Activated gamma-delta T cell treated with anti-CD3 and anti-CD28 coated beads, Interleukin-2, amount 50 U/mL, for 16 hours (primary cell): ENCODE measurements around the gene ZDHHC14.
"Not testable (repeated sequence)": the region's sequence is repeated elsewhere in the genome, so short reads cannot be mapped to it uniquely, and the experiment has no call there.

Source experiments
- DNase-seq: peaks from one replicate; pipeline ENCODE4 v3.0.0-alpha.2; 2020; ENCODE audit warnings: low read depth

The ZDHHC14 gene

DNA sequence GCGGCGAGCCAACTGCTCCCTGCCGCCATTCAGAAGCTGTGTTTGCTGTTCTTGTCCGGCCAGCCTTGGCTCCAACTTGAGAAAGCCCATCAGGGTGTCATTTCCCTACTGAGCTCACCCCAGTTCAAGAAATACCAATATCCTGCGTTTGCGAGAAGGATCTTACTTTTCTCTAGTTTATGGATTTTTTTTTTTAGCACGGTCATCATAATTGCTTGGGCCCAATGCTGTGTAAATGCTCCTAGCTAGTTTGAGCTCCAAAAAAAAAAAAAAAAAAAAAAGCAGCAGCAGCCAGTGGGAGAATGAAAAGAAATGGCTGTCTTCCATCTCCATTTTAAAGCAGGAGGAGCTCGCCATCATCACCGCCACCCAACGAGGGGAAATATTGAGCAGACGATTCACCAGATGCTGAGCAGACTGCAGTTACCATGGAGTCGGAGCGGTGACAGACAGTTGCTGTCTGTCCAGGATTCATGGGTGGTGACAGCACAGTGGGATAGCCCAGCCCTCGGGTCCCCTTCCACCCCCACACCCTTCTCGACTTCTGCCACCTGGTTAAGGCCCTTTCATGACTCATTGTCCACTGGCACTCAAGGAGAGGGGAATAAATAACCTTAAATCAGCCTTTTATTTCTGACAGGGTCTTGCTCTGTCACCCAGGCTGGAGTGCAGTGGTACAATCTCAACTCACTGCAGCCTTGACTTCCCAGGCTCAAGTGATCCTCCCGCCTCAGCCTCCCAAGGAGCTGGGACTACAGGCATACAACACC, 309.6 kb downstream of the ZDHHC14 start:
- no peak for DNase-seq

- DNase-seq, result not testable (repeated sequence)
These were observed 310.6 kb downstream of the ZDHHC14 start for GRCh38 chr6:157691621-157692020.

GRCh38 chr6:157693867-157694266, 312.9 kb downstream of the ZDHHC14 start:
- no peak for DNase-seq

DNA sequence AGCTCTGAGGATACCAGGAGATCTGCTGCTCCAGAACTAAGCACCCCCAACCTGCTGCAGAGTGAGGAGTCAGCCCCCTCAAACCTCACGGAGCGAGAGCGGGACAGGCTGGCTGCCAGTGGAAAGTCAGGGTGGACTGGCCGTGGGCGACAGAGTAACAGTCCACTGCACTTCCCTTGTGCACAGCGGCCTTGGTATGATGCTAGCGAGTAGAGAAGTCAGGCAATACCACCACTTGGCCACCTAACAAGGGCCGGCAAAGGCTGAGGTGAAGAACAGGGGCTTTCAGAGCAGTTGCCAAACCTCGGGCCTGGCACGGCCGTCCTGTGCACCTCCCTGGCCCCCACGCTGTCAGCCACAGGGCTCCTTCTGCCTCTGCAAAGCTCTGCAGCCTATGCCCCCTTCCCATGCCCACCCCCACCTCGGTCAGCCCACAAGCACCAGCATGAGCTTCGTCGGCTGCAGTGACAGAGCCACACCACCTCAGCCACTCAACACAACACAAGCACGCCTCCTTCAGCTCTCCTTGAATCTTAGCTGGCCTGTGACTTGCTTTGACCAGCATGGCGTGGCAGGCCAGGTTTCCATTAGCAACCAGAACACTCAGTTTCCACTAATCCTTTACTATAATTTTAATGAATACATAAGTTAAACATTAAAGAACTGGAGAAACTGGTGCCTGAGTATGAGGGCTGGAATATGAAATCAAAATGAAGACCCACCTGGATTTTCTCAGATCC, 314.5 kb downstream of the ZDHHC14 start:
- no peak for DNase-seq

- no peak for DNase-seq
These were observed 319.0 kb downstream of the ZDHHC14 start for GRCh38 chr6:157699777-157700636.

- not testable (repeated sequence) for DNase-seq
These were observed 325.4 kb downstream of the ZDHHC14 start for GRCh38 chr6:157706351-157706750.

GRCh38 chr6:157706883-157707282, 325.9 kb downstream of the ZDHHC14 start:
- DNase-seq, result no peak

GRCh38 chr6:157707576-157707975, 326.6 kb downstream of the ZDHHC14 start:
- no peak for DNase-seq

DNA sequence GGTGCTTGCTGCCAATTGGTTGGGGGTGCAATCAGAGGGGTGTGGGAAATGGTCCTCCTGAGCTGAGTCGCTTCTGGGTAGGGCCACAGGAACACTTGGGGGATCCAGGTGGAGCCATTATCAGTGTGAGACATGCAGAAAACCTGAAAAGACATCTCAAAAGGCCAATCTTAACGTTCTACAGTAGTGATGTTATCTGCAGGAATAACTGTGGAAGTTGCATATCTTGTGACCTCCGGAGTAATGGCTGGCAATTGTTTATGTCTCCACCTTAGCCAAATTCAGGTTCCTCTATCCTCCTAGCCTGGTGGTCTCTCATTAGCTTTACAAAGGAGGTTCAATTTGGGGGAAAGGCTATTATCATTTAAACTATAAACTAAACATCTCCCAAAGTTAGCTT, 327.2 kb downstream of the ZDHHC14 start:
- DNase-seq, result no peak

- DNase-seq, result no peak
These were observed 327.9 kb downstream of the ZDHHC14 start for GRCh38 chr6:157708933-157709332.

GRCh38 chr6:157709555-157709954, 328.6 kb downstream of the ZDHHC14 start:
- DNase-seq, result no peak

- DNase-seq, result no peak
These were observed 329.6 kb downstream of the ZDHHC14 start for GRCh38 chr6:157710604-157711003.

GRCh38 chr6:157711060-157711459, 330.1 kb downstream of the ZDHHC14 start:
- DNase-seq, result no peak

DNA sequence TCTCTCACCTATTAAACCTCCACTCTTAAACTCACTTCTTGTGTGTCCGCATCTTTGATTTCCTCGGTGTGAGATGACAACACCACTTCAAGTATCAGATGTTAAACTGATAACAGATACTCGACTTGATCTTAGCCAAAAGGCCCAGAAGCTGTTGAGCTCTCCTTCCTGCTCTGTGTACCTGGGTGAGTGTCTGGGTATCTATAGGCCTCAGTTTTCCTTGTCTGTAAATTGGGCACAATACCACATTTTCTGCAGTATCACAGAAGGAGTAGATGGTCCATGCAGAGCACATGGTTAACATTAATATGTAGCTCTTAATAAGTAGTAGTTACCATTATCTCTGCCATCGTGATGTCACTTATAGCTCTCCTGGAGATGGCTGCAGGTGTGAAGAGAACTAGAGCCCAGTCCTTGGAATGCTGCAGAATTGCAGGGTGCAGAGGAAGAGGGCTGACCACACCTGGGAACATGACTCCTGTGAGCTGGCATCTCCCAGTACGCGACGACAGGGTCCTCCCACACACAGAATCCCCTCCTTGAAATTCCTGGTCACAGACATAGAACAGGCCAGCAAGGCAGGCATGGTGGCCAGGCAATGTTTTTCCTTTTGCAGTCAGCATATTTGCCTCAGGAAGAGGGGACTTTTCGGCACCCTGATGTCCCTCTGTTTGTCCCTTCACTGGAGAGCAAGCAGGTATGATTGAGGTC, 331.8 kb downstream of the ZDHHC14 start:
- no peak for DNase-seq

DNA sequence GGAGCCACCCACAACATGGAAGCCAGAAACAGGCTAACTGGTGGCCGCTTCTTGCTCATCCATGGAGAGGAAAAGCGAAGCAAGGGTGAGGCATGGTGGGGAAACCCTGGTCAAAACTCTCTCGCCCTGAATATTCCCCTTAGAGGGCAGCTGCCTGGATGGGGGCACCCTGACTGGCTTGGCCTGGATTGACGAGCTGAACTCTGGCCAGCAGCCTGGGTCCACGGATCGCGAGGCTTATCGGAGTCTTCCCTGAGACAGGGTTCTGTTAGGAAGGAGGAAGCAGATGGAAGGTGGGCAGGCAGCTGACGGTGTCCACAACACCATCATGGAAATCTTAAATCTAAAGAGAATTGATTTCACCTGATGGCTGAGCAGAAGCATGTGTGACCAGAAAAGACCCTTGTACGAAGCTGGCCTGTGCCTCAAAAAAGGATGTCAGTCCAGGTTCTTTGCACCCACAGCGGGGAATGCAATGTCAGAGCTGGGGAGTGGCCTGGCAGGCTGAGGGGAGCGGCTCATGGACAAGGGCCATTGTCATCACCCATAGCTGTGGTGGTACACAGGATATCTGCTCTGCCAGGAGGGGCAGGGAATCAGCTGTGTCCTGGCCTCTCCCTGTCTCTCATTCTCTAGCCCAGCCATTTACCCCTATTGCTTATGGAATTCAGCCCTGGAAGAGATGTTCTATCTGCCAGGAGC, 332.6 kb downstream of the ZDHHC14 start:
- DNase-seq, result no peak

GRCh38 chr6:157714153-157714490, 333.1 kb downstream of the ZDHHC14 start:
- DNase-seq, result no peak

GRCh38 chr6:157715728-157716164, 334.8 kb downstream of the ZDHHC14 start:
- DNase-seq, result no peak

GRCh38 chr6:157716251-157716995, 335.4 kb downstream of the ZDHHC14 start:
- no peak for DNase-seq

GRCh38 chr6:157717340-157717748, 336.4 kb downstream of the ZDHHC14 start:
- no peak for DNase-seq

DNA sequence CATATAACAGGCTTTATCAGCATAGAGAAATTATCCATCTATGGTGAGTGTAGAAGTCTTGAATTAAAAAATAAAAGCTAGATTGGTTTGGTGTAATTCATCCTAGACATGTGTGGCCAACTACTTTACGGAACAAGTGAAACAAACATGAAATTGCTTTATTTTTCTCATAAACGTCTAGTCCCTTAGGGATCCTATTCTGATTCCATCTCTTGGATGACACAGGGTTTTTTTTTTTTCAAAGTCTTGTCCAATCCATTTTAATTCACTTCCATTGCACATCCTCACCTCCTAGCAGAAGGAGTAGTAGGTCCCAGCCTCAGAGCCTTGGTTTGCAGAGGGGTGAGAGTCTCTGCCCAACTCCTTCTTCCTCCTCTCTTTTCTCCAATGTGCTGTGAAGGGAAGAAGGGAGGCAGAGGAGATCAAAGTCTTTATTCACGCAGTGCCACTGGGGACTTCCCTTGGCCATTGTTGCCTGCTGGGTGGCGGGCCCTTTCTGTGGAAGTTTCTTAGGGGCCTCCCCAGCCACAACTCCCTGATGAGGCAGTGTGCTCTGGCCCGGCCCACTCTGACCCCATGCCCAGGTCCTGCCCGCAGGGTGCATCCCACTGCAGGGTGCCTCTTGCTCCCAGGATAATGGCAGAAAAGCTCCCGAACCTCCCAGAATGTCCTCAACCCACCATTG, 337.7 kb downstream of the ZDHHC14 start:
- no peak for DNase-seq
